GM21367 (cell line): ENCODE data around the gene ODAD4.

Source experiments
- ATAC-seq: cut with Tn5 transposase; IDR thresholded peaks from one replicate; pipeline ENCODE4 v1.9.1; 2021; ENCODE audit not compliant: unreplicated experiment

The ODAD4 gene

GRCh38 chr17:41970901-41971331 lies 40.5 kb downstream of the ODAD4 start:
- ATAC-seq = no peak

GRCh38 chr17:41971721-41972523 lies 41.5 kb downstream of the ODAD4 start:
- ATAC-seq = no peak

GRCh38 chr17:41972571-41973407 lies 42.4 kb downstream of the ODAD4 start:
- no peak for ATAC-seq

- no peak for ATAC-seq
Observed at GRCh38 chr17:41973408-41973811, 43.0 kb downstream of the ODAD4 start.

GRCh38 chr17:41974031-41974430 lies 43.6 kb downstream of the ODAD4 start:
- ATAC-seq = no peak

GRCh38 chr17:41974658-41975057 lies 44.2 kb downstream of the ODAD4 start:
- ATAC-seq = no peak

- ATAC-seq = no peak
Observed at GRCh38 chr17:41975099-41976083, 45.0 kb downstream of the ODAD4 start.

GRCh38 chr17:41976142-41976768 lies 45.8 kb downstream of the ODAD4 start:
- ATAC-seq = no peak

GRCh38 chr17:41977991-41978390 lies 47.6 kb downstream of the ODAD4 start:
- ATAC-seq = no peak

GRCh38 chr17:41982026-41982760 lies 51.8 kb downstream of the ODAD4 start:
- ATAC-seq = no peak

- no peak for ATAC-seq
Observed at GRCh38 chr17:41984454-41984853, 54.0 kb downstream of the ODAD4 start.

- ATAC-seq = no peak
Observed at GRCh38 chr17:41985919-41986318, 55.5 kb downstream of the ODAD4 start.

- no peak for ATAC-seq
Observed at GRCh38 chr17:41986634-41987033, 56.2 kb downstream of the ODAD4 start.

GRCh38 chr17:41987642-41988041 lies 57.2 kb downstream of the ODAD4 start:
- ATAC-seq = no peak

GRCh38 chr17:41988418-41988817 lies 58.0 kb downstream of the ODAD4 start:
- ATAC-seq = no peak

GRCh38 chr17:41989702-41990419 lies 59.4 kb downstream of the ODAD4 start:
- ATAC-seq = no peak

GRCh38 chr17:41992576-41992975 lies 62.2 kb downstream of the ODAD4 start:
- no peak for ATAC-seq

GRCh38 chr17:41996855-41997164 lies 66.4 kb downstream of the ODAD4 start:
- no peak for ATAC-seq

- no peak for ATAC-seq
Observed at GRCh38 chr17:41998497-41998896, 68.1 kb downstream of the ODAD4 start.
